DOHH2 (cell line): ENCODE results near the gene NR1H2.

ENCODE experiments used
- H3F3A ChIP-seq: fragments of 200-600 bp; sonication (generic), shearing (Covaris generic); 2 replicates; pipeline ENCODE4 v1.6.0; 2016; ENCODE audit warnings: antibody characterized with exemption, mild to moderate bottlenecking; ENCODE audit not compliant: control insufficient read depth, insufficient read depth
- H3K27ac ChIP-seq: fragments of 200-600 bp; sonication (generic); 2 replicates; pipeline ENCODE4 v1.5.1; 2014; ENCODE audit warnings: low read depth, mild to moderate bottlenecking, low read length, moderate library complexity
- H3K27me3 ChIP-seq: fragments of 200-600 bp; sonication (generic); 2 replicates; pipeline ENCODE4 v1.6.1; 2014; ENCODE audit warnings: mild to moderate bottlenecking, low read length, mixed read lengths; ENCODE audit not compliant: control insufficient read depth
- H3K36me3 ChIP-seq: fragments of 200-600 bp; sonication (generic); 2 replicates; pipeline ENCODE4 v1.6.1; 2014; ENCODE audit warnings: mild to moderate bottlenecking, low read length, moderate library complexity, mixed read lengths; ENCODE audit not compliant: control insufficient read depth
- H3K4me1 ChIP-seq: fragments of 200-600 bp; sonication (generic); 2 replicates; pipeline ENCODE4 v1.6.1; 2014; ENCODE audit warnings: mild to moderate bottlenecking, low read length, mixed read lengths; ENCODE audit not compliant: control insufficient read depth
- H3K4me2 ChIP-seq: fragments of 200-600 bp; sonication (generic); 2 replicates; pipeline ENCODE4 v1.6.0; 2014; ENCODE audit warnings: mild to moderate bottlenecking, low read length, moderate library complexity
- H3K4me3 ChIP-seq: fragments of 200-600 bp; sonication (generic); 2 replicates; pipeline ENCODE4 v1.5.1; 2014; ENCODE audit warnings: mild to moderate bottlenecking, low read length, mixed read lengths
- H3K79me2 ChIP-seq: fragments of 200-600 bp; sonication (generic); 2 replicates; pipeline ENCODE4 v1.6.1; 2014; ENCODE audit warnings: mild to moderate bottlenecking, low read length, mixed read lengths; ENCODE audit not compliant: control insufficient read depth
- H3K9me2 ChIP-seq: fragments of 200-600 bp; sonication (generic); replicated peaks from 2 replicates; pipeline ENCODE4 v1.6.1; 2014; ENCODE audit warnings: mild to moderate bottlenecking, low read length, mixed read lengths; ENCODE audit not compliant: control insufficient read depth
- H3K9me3 ChIP-seq: fragments of 200-600 bp; sonication (generic); 2 replicates; pipeline ENCODE4 v1.6.1; 2014; ENCODE audit warnings: antibody characterized with exemption, low read length, mixed read lengths; ENCODE audit not compliant: control insufficient read depth, insufficient read depth
- H4K20me1 ChIP-seq: fragments of 200-600 bp; sonication (generic); 2 replicates; pipeline ENCODE4 v1.6.0; 2014; ENCODE audit warnings: low read depth, mild to moderate bottlenecking, antibody characterized with exemption, low read length, moderate library complexity; ENCODE audit not compliant: control insufficient read depth, insufficient read depth
- CTCF ChIP-seq: fragments of 200-600 bp; sonication (generic); IDR thresholded peaks from one replicate; pipeline ENCODE4 v1.5.1; 2014; ENCODE audit warnings: antibody characterized with exemption, mild to moderate bottlenecking, low read depth, low read length; ENCODE audit not compliant: poor library complexity, severe bottlenecking
- EZH2phosphoT487 ChIP-seq: fragments of 200-600 bp; sonication (generic); IDR thresholded peaks from 2 replicates; pipeline ENCODE4 v1.6.1; 2017; ENCODE audit warnings: borderline replicate concordance, mild to moderate bottlenecking, antibody characterized with exemption, low read length, moderate library complexity, mixed read lengths

The NR1H2 gene

GRCh38 chr19:50356691-50357177 is 19.5 kb upstream of the NR1H2 start:
- H3K9me2 ChIP-seq = no peaks in the 10 kb centered on the region
- H3K9me3 ChIP-seq = peaks cover 3% of the 10 kb centered on the region; the same call in 1 of the 2 replicates
- TF ChIP-seq CTCF = no peak
- TF ChIP-seq EZH2phosphoT487 = no peak
- H3F3A ChIP-seq = peaks cover 6% of the 10 kb centered on the region
- no peaks in the 10 kb centered on the region for H3K27me3 ChIP-seq
- H3K36me3 ChIP-seq = peaks cover 12% of the 10 kb centered on the region; the same call in 1 of the 2 replicates
- H3K27ac ChIP-seq = peak overlapping the region; percentile 86
- no peaks in the 10 kb centered on the region for H4K20me1 ChIP-seq
- peaks cover 19% of the 10 kb centered on the region for H3K79me2 ChIP-seq
- H3K4me3 ChIP-seq = peak overlapping the region; percentile 91
- H3K4me2 ChIP-seq = peak overlapping the region; percentile 99
- H3K4me1 ChIP-seq = peaks cover 53% of the 10 kb centered on the region

GRCh38 chr19:50357178-50358100 is 18.8 kb upstream of the NR1H2 start:
- Histone ChIP-seq H3K4me2 (peak overlapping the region; percentile 99), H3K79me2 (peaks cover 19% of the 10 kb centered on the region), H4K20me1 (no peaks in the 10 kb centered on the region), H3K9me3 (peaks cover 3% of the 10 kb centered on the region; the same call in 1 of the 2 replicates), H3K9me2 (no peaks in the 10 kb centered on the region), H3K36me3 (peaks cover 12% of the 10 kb centered on the region; the same call in 1 of the 2 replicates), H3F3A (peaks cover 6% of the 10 kb centered on the region), H3K27ac (peak overlapping the region; percentile 86), H3K27me3 (no peaks in the 10 kb centered on the region), H3K4me1 (peaks cover 59% of the 10 kb centered on the region), H3K4me3 (peak overlapping the region; percentile 91)
- TF ChIP-seq CTCF (peak; percentile 89), EZH2phosphoT487 (no peak)

- Histone ChIP-seq H3K79me2 (peaks cover 19% of the 10 kb centered on the region), H4K20me1 (no peaks in the 10 kb centered on the region), H3K27me3 (no peaks in the 10 kb centered on the region), H3K4me3 (peak overlapping the region; percentile 91), H3K4me2 (peak overlapping the region; percentile 99), H3K9me3 (peaks cover 3% of the 10 kb centered on the region; the same call in 1 of the 2 replicates), H3F3A (peaks cover 7% of the 10 kb centered on the region), H3K4me1 (peaks cover 70% of the 10 kb centered on the region), H3K36me3 (peaks cover 12% of the 10 kb centered on the region; the same call in 1 of the 2 replicates), H3K9me2 (no peaks in the 10 kb centered on the region), H3K27ac (peak overlapping the region; percentile 86)
- TF ChIP-seq CTCF = no peak
- no peak for TF ChIP-seq EZH2phosphoT487
These were observed 17.6 kb upstream of the NR1H2 start for GRCh38 chr19:50358483-50359327.
